ENCODE results near the gene DNAJB5.
A peak's percentile ranks its signal among the peaks of the same experiment; 100 is the strongest.
"Not testable (repeated sequence)": the region's sequence is repeated elsewhere in the genome, so short reads cannot be mapped to it uniquely, and the experiment has no call there.

DNAJB5 gene

GRCh38 chr9:34989003-34989945 lies at the start of gene DNAJB5:
DNAJB5 (plus strand) TSS chr9:34989745; CDS start chr9:34990631, 886 bp downstream.
- DNase-seq (ENCODE audit: low spot score), result peak; percentile 99

GRCh38 chr9:34939989-34940388 lies 49.6 kb upstream of the DNAJB5 start:
- not testable (repeated sequence) for DNase-seq (ENCODE audit: low spot score)

DNA sequence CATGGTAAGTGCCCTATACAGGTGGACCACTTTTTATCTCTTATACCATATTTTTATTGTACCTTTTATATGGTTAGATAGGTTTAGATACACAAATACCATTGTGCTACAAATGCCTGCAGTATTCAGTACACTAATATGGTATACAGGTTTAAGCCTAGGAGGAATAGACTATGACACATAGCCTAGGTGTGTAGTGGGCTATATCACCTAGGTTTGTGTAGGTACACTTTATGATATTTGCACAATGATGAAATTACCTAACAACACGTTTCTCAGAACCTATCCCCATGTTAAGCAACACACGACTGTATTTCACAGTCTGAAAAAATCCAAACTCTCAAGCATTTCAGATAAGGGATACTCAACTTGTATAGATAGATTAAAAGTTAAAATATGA lies 41.1 kb upstream of the DNAJB5 start:
- DNase-seq (ENCODE audit: low spot score), result no peak

DNA sequence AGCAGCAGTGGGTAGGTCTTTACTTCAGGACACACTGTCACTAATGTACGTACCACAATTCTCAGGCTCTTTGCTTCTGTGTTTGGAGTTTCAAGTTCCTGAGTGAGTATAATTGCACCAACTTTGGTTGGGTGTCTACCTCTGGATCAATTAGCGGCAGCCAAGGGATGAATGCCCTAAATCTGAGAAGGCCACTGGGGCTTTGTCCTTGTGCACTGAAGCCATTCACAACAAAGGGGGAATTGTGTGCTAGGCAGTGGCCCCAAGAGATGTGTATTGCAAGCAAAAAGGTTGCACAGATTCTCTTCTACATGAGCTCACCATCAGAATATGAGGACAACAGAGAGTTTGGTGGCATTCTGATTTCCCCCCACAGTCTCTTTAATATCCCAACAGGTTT lies 35.3 kb upstream of the DNAJB5 start:
- DNase-seq (ENCODE audit: low spot score), result no peak

DNA sequence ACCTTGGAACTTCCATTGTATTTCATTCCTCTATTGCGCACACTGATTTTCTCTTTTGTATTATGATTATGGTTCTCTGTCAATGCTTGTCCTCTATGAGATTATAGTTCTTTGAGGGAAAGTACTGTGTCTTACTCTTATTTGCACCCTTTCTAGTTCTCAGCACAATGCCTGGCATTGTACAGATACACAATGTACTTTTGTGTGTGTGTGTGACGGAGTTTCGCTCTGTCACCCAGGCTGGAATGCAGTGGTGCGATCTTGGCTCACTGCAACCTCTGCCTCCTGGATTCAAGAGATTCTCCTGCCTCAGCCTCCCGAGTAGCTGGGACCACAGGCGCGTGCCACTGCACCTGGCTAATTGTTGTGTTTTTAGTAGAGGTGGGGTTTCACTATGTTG lies 33.5 kb upstream of the DNAJB5 start:
- DNase-seq (ENCODE audit: low spot score), result not testable (repeated sequence)

DNA sequence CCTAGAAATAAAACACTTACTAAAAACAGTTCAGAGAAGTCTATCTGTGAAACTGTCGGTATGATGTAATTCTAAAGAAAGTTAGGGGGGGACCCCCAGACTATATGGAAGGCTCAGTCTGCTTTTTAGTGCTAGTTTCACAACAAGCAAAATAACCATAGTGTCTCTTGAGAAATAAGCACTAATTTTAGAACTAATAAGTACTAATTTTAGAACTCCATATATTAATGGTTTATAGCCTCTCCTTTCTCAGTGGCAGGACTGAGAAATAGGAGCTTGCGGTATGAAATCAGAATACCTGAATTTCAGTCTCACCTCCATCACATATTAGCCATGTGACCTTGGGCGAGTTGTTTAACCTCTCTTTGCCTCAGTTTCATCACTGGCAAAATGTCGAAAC lies 32.9 kb upstream of the DNAJB5 start:
- no peak for DNase-seq (ENCODE audit: low spot score)

GRCh38 chr9:34957492-34958410 lies 31.8 kb upstream of the DNAJB5 start, which contains the start of gene PHF24:
PHF24 (plus strand) TSS chr9:34958285; CDS start chr9:34971299, 13,014 bp downstream.
- DNase-seq (ENCODE audit: low spot score), result no peak

- DNase-seq (ENCODE audit: low spot score), result no peak
These were observed 31.0 kb upstream of the DNAJB5 start for GRCh38 chr9:34958411-34958982.

- DNase-seq (ENCODE audit: low spot score), result no peak
These were observed 30.1 kb upstream of the DNAJB5 start for GRCh38 chr9:34959461-34959860.

DNA sequence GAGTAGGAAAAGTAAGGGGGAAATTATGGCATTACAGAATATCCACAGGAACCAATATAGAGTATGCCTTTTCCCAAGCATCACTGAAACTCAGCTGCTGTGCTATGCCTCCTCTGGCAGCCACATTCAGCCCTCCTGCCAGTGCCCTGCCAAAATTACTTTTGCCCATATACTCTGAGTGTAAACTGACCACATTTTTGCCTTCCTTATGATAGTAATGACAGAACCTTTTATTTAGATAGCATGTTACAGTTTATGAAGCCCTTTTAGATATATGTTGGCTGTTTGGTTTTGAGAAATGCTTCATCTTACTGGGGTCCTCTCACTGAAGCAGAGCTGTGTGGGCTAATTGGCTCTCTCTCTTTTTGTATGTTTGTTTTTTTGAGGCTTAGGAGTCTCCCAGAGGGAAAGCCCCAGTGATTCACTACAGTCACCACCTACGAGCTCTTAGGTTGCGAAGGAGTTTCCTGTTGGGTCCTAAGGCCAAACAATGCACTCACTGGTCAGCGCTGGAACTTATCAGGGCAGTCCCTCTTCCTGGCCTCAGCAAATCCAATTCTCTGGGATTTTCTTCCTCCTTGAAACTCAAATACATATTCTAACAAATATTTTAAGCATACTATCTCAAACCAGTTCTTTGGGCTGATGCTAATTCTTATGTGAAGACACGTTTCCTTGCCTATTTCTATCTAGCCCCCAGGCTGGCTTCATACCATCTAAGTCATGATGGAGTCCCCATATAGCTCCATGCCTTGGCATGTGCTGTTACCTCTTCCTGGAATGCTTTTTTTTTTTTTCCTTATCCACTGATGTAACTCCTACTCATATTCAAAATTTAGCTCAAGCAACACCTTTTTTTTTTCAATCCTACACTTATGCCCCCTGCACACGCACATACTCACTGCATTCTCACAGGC lies 27.7 kb upstream of the DNAJB5 start:
- no peak for DNase-seq (ENCODE audit: low spot score)

GRCh38 chr9:34962546-34962945 lies 27.0 kb upstream of the DNAJB5 start:
- no peak for DNase-seq (ENCODE audit: low spot score)

DNA sequence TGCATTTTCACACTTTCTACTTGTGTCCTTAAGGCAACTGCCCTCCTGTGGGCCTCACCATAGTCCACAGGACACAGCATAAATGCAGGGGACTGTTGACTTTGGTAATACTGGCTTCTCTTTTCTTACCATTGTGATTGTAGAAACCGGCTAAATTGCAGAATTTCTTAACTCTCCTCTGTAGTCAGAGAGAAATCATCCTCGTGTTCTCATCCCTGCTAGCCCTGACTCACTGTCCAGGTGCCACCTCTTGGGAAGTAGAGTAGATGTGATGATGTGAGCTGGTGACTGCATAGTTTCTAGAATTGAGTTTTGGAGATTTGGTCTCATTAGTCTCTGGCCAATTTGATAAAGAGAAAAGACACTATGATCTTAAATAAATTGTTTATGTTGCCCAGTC lies 26.0 kb upstream of the DNAJB5 start:
- DNase-seq (ENCODE audit: low spot score), result no peak

DNA sequence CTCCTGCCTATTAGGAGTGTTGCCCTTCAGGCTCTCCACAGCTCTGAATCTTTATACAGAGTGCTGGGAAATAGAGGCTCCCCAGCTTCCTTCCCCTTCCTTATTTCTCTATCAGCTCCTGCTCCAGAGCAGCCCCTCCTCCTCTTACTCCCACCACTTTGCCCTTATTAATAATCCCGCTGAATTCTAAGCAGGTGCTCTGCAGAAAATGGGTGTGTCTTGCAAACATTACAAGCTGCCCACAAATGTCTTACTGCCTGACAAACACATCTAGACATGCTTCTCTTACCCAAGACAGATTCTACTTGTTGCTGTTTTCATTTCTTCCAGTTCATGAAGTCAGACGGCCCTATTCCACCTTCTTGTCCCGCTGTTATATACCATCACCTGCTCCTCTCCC lies 25.1 kb upstream of the DNAJB5 start:
- no peak for DNase-seq (ENCODE audit: low spot score)

DNA sequence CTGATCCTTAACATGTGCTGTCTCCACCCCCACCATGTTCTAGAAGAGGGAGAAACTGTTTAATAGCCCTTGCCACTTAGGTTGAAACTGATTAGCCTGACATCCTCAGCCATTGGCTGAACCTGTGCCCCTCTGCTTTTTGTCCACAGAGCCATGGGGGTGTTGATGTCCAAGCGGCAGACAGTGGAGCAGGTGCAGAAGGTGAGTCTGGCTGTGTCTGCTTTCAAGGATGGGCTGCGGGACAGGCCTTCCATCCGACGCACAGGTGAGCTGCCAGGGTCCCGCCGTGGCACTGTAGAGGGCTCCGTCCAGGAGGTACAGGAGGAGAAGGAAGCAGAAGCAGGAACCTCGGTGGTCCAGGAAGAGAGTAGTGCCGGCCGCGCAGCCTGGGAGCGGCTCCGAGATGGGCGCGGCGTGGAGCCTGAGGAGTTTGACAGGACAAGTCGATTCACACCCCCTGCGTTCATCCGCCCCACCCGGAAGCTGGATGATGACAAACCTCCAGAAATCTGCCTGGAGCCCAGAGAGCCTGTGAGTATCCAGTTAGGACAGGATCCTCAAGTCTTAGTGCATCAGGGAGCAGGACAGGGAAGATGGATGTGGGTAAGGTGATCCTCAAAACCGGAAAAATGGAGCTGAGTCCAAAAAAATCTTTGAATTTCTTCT lies 18.3 kb upstream of the DNAJB5 start:
- no peak for DNase-seq (ENCODE audit: low spot score)

GRCh38 chr9:34974664-34975063 lies 14.9 kb upstream of the DNAJB5 start:
- no peak for DNase-seq (ENCODE audit: low spot score)

DNA sequence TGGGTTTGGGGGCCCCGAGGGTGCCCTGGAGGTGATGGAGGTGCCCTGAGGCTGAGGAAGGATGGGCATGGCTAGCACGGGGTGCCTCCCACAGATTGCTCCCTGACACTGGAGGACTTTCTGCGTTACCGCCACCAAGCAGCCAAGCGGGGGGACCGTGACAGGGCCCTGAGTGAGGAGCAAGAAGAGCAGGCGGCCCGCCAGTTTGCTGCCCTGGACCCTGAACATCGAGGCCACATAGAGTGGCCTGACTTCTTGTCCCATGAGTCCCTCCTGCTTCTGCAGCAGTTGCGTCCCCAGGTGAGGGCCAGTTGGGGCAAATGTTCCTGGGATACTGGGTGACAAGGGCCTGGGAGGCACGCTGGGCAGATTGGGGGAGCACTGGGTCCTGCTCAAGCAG lies 13.1 kb upstream of the DNAJB5 start:
- DNase-seq (ENCODE audit: low spot score), result no peak

- no peak for DNase-seq (ENCODE audit: low spot score)
These were observed 12.6 kb upstream of the DNAJB5 start for GRCh38 chr9:34976992-34977391.

GRCh38 chr9:34980181-34980761 lies 9.3 kb upstream of the DNAJB5 start:
- no peak for DNase-seq (ENCODE audit: low spot score)

GRCh38 chr9:34982361-34982760 lies 7.2 kb upstream of the DNAJB5 start:
- no peak for DNase-seq (ENCODE audit: low spot score)

DNA sequence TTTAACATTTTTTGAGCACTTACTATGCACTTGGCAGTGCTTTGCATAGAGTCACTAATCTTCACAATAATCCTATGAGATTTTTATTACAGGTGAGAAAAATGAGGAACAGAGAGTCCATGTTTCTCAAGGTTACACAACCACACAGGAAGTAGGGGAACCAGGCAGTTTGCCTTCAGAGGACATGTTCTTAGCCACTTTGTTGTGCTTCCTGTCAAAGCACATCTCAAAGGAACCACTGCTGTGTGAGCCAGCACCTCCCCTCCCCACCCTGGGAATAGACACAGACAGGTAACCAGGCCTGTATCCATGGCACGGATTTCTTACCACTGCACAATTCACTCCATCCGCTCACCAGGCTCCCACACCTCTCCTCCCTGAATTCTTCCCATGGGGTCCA lies 6.3 kb upstream of the DNAJB5 start:
- DNase-seq (ENCODE audit: low spot score), result peak; percentile 27
